Right ventricle myocardium inferior (tissue), 1 donor: ENCODE results near the gene MED10. TPM values are rescaled to one million over a fixed set of nuclear protein-coding genes. Genes with fewer than 3 reads are reported as not detected.

Source experiments
- ATAC-seq: fragments of 200-7000 bp; cut with Tn5 transposase; one replicate; pipeline ENCODE4 v1.9.1; 2020; ENCODE audit warnings: mild to moderate bottlenecking, moderate library complexity
- DNase-seq: peaks from one replicate; pipeline ENCODE4 v3.0.0; 2021; ENCODE audit errors: missing footprints
- intact Hi-C: fragments of 100-400 bp; cut with DNase I; formaldehyde crosslinking; loops from one replicate; pipeline ENCODE4 v1.11.0; 2022
- total RNA-seq: library from RNA; stranded (reverse); fragmentation: NEBNext Ultra II Directional; extraction: Animal tissue kit (Norgen Biotek cat#: 25700); gene quantifications from one replicate; pipeline ENCODE4 v1.2.1, GENCODE V29; 2021
- donor health status: DM: no; HTN: yes; CAD: no; lungs with severe emphysema.

The MED10 gene
- total RNA-seq, 1 donor from 2014 or later: 28.9 TPM

DNA sequence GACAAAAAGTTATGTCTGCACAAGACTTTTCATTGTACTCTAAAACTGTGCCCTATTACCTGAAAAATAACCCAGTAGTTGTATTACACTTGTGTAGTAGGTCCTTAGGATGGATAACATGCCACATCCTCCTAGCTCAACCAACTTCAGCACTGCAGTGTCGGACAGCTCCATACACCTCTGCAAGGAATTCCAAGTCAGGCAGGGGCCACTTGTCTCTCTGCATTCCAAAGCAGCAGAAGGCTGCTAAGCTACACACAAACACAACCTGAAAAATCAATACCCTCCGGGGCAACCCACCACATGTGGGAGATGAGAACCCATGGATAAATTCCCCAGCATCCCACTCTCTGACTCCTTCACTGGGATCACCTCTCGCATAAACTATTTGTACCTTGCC lies 50.2 kb downstream of the MED10 start:
- no peak for ATAC-seq
- intact Hi-C loops: no loop called here
- no peak for DNase-seq

DNA sequence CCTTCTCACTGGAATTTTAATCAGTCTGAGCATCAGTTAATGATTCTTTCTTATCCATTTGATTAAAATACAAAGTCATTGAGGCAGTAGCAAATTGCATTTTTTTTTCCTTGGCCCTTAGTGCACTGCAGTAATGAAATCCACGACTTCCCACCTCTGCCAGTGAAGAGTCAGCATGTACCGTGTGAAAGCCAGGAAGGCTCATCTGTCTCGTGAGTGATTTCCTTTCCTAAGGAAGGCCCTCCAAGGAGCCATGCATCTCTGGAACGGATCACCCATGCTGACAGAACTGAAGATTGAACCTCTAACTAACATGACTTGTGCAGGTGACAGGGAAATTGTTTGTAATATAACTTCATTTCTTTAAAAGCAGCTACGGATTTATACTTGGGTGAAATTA lies 51.6 kb downstream of the MED10 start:
- intact Hi-C loops: no loop called here
- DNase-seq (no peak), ATAC-seq (no peak)

DNA sequence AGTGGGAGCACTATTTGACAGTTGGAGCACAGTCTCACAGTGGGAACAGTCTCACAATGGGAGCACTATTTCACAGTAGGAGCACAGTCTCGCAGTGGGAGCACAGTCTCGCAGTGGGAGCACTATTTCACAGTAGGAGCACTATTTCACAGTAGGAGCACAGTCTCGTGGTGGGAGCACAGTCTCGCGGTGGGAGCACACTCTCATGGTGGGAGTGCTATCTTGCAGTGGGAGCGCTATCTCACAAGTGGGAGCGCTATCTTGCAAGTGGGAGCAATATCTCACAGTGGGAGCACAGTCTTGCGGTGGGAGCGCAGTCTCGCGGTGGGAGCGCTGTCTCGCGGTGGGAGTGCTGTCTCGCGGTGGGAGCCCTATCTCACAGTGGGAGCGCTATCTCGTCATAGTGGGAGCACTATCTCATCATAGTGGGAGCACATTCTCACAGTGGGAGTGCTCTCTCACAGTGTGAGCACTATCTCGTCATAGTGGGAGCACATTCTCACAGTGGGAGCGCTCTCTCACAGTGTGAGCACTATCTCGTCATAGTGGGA lies 56.1 kb downstream of the MED10 start:
- ATAC-seq (no peak), DNase-seq (no peak)
- intact Hi-C loops: no loop called here

Other genes starting within 250 kb of the MED10 start
- 21.9 TPM for gene UBE2QL1, start 70.3 kb upstream of the MED10 start, total RNA-seq